CD4-positive, alpha-beta T cell treated with Interleukin-2 at 100 ng/mL for 4 hours (primary cell): ENCODE results near the gene CLIC3.

Source experiments
- DNase-seq: peaks from one replicate; pipeline ENCODE4 v3.0.0-alpha.2; 2020; ENCODE audit warnings: low spot score

CLIC3 gene

DNA sequence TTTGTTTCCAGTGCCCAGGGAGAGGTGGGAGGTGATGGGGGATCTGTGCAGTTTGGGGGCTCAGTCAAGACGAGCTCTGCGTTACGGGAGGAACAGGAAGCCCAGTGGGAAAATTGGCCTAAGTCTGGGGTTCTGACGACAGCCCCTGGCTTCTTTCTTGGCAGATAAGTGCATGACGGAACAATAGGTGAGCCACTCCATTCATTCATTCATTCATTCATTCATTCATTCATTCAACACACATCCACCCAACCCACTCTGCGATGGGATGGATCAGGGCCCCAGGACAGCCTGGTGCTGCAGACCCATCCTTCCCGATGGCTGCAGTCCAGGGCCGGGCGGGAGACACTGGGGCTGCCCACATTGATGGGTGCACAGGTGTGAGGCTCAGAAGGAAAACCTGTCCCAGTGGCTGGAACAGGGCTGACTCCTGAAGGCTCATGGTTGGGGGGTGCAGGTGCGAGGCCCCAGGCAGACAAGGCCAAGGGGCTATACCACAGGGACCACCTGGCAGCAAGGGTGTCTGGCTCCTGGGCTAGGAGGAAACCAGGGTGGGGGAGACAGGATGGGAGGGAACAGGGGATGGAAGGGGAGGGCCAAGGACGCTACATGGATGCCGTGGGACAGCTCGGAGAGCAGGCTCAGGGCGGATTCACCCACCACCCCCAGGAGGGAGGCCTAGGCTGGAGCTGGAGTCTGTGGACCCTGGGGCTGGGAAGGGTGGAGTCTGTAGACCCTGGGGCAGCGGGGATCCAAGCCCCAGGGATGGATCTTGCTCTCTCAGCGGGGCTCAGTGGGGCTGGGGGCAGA, 15.5 kb downstream of the CLIC3 start:
- no peak for DNase-seq

DNA sequence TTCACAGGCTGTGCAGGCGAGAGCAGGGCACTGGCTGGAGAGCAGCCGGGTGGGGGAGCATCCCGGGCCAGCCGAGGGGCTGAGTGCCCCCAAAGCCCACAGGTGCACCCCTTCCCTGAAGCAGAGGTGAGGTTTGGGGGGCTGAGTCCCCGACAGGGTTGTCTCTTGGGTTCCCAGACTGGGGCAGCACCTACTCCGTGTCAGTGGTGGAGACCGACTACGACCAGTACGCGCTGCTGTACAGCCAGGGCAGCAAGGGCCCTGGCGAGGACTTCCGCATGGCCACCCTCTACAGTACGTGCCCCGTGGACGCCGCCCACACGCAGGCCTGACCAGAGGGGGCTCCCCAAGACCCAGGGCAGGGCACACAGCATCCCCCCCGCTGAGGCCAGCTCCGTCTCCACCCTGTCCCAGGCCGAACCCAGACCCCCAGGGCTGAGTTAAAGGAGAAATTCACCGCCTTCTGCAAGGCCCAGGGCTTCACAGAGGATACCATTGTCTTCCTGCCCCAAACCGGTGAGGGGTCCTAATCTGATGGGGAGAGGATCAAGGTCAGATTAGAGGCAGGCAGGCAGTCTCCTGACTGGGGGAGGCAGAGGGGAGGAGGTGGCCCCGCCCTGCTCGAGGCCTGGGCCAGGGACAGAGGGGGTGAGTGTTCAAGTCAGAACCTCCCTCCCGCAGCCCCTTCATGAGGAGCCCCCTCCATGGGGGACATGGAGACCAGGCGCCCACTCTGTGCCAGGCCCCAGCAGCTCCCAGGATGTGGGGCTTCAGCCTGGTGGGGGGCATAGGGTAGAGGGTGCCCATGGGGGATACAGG, 16.4 kb downstream of the CLIC3 start:
- DNase-seq = no peak

DNA sequence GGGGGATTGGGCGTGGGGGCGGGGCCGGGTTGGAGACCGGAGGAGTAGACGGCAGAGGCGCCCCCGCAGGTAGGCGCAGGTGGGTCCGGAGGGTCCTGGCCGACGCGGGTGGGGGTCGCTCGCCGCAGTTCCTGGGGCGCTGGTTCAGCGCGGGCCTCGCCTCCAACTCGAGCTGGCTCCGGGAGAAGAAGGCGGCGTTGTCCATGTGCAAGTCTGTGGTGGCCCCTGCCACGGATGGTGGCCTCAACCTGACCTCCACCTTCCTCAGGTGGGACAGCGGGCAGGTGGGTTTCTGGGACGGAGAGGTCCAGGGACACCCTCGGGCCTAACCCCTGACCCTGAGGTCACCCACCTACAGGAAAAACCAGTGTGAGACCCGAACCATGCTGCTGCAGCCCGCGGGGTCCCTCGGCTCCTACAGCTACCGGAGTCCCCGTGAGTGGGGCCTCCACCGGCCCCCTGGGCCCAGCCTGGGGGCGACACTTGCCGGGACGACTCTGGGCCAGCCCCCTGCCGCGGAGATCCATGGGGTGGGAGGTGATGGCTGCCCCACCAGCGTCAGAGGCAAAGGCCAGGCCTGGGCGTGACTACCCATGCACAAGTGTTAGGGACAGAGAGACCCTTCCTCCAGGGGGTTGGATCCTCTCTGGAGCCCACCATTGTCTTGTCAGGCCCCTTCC, 17.4 kb downstream of the CLIC3 start:
- DNase-seq = no peak

DNA sequence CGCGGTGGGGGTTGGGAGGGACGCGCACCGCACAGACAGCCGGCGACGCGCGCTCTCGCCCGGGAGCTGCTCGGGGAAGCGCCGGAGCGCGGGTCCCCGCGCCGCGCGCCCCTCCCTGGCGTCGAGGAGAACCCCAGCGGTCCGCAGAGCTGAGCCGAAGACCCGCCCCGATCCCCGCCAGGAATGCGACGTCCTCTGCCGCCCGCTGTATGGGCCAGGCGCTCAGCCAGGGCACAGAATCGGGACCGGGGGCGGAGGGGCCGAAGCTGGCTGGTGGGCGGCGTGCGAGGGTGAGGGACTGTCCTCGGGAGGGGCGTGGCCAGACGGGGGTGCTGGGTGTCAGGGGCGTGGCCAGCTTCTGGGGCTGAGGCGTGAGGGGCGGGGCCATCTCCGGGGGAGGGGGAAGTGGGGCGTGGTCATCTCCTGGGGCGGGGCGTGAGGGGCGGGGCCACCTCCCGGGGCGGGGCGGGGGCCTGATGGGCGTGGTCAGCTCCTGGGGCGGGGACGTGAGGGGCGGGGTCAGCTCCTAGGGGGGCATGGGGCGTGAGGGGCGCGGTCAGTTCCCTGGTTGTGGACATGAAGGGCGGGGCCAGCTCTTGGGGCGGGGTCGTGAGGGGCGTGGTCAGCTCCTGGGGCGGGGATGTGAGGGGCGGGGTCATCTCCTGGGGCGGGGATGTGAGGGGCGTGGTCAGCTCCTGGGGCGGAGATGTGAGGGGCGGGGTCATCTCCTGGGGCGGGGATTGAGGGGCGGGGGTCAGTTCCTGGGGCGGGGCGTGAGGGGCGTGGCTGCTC, 18.1 kb downstream of the CLIC3 start:
- peak; percentile 54 for DNase-seq

DNA sequence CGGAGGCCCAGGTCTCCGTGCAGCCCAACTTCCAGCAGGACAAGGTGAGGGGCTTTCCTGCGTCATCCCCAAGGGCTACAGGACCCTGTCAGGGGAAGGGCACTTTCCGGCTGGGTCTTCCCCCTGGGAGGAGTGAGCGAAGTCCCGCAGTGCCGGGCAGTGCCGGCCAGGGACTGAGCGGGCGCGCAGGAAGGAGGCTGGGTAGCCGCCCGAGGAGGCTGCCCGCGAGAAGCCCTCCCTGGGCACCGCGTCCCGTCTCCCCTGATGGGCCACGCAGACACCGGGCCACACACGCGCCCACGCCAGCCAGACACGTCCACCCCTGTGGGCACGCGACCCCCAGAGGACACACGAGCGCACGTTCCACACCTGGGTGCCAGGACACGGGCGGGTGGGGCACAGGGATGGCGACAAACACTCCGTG, 18.7 kb downstream of the CLIC3 start:
- DNase-seq = no peak

DNA sequence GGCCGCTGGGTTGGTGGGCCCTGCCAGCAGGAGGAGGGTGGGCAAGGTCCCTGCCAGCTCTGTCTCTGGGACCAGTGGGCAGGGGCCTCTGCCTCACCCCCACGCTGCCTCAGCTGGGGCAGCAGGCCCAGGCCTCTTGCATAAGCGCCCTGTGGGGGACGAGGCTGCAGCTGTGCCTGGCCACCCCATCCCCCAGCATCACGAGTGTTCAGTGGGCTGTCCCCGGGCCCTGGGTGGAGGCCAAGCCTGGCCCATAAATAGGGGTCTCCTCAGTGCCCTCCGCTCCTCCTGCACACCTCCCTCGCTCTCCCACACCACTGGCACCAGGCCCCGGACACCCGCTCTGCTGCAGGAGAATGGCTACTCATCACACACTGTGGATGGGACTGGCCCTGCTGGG, 19.1 kb downstream of the CLIC3 start, which contains the start of gene PTGDS:
Gene PTGDS (plus strand): TSS at position 282 of the 400 bp plus-strand sequence. CDS start 75 bp downstream, at position 357.
- no peak for DNase-seq

DNA sequence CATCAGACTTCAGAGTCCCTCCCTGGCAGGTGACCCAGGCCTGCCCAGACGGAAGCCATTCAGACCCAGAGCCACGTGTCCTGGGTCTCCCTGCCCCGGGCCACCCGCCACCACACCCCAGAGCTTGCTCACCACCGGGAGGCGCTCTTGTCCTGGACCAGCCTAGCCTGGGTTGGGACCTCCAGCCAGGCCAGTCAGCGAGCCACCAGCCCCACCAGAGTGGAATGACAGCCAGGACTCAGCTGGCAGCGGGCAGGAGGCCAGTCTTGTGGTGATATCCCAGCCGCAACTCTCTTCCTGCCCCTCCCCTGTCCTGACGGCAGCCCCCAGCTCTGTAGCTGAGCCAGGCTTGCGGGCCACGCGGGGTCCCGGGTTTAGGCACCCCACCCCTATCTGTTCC, 20.7 kb downstream of the CLIC3 start:
- DNase-seq = peak; percentile 33

DNA sequence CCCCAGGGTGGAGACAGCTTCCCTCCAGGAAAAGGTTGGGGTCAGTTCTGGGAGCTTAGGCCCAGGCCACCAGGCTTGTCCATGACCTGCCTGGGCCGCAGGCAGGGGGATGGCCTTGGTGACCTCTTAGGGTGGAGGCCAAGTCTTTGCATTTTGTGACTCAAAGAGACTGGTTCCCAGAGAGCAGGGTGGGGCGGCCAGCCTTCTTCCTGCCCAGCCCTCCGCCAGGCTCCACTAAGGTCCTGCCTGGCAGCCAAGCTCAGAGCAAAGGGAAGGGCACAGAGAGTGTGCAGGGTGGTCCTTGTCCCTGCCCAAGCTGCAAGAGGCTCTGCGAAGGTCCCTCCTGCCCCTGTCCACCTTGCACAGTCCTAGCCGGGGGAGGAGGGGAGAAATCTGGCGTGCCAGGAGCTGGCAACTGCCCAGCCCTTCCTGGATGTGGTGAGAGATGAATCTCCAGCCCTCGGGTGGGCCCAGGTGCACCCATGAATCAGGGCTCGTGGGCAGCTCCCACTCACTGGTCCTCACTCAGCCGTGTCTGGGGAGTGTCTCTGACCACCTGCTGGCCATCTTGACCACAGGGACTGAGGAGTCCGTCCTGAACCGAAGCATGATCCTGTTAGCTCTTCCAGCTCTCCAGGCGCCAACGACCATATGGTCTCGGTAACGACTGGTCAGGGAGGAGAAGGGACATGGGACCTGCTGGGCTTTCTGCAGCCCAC, 21.4 kb downstream of the CLIC3 start:
- peak; percentile 36 for DNase-seq

DNA sequence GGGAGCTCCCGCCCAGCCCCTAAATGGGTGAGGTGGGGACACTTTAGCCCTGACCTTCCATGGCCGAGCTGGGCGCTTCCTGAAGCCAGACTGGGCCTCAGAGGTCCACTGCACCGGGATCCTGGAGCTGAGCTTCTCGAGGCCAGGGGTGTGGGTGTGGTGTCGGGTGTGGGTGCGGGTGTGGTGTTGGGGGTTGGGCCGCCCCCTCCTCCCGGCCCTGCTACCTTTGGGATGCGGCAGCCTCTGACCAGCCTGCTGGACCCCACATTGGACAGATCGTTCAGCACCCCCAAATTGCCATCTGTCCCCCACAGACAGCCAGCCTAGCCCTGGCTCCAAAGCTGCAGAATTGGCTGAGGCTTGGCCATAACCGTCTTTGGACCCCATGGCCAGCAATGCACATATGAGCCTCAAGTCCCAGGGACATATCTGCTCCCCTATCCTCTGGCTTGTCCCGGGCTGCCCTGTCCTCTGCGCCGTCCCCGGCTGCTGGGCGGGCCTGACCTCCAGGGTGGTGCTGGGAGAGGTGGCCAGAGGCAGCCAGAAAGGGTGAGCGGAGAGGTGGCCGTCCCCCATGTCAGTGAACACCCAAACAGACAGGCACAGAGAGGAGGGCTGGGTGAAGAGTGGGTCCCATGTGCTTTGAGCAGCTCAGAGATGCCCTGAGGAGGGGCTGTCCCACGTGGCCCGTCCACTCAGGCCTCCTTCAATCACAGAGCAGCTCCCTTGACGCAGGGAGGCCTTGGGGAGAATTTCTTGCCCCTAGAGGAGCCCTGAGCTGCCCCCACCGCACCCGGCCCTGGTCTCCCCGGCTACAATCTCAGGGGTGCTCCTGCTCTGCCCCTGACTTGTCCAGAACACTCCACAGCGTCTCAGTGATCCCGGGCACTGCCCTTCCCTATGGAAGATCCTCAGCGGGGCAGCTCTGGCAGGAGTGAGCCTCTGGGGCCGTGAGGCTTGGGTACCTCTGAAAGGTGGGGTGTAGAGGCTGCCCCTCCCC, 22.4 kb downstream of the CLIC3 start:
- DNase-seq = no peak

DNA sequence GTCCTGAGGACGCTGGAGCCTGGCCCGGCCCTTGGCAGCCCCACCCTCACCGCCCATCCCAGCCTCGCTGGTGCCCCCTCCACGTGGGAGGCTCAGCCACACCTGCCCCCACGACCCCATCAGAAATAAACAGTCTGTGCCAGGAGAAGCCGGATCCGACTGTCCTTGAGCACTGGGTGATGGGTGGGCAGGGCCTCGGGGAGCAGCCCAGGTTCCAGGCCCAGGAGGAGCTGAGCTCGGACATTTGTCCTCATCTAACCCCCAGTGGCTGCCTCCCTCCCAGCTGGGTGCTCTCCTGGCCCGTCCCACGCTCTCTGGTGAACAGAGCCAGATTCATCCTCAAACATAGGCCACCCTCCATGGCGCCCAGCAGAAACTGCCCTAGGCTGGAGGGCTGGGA, 23.6 kb downstream of the CLIC3 start:
- DNase-seq = no peak

DNA sequence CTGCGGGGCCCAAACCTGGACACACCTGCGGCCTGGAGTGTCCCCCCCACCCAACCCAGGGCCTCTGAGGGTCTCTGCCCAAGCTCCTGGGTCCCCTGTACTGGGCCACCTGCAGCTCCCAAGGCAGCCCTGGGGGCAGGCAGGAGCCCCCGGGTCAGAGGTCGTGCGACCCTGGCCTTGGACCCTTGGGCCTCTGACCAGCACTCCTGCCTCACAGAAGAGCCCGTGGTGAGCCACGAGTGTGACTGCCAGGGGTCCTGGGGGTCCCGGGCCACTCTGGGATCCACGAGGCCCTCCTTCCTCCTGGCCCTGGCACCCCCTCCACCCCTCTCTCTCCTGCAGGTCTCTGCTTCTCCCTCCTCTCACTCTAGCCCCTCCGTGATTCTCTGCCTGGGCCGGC, 24.0 kb downstream of the CLIC3 start:
- no peak for DNase-seq

DNA sequence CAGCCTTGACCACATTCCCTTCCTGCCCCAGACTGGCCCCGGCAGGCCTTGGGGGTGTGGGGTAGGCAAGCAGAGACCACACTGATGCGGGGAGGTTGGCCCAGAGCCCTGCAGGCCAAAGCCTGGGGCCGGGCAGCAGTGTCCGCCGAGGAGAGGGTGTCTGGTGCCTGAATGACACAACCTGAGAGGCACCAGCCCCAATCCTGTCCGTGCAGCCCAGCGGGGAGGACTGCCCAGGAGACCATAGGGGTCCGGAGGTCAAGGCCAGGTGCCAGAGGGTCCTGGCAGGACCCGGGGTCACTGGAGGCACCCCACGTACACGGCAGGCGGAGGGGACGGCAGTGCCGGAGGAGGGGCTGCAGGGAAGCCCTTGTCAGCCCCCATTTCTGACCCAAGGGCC, 24.6 kb downstream of the CLIC3 start:
- DNase-seq = no peak

DNA sequence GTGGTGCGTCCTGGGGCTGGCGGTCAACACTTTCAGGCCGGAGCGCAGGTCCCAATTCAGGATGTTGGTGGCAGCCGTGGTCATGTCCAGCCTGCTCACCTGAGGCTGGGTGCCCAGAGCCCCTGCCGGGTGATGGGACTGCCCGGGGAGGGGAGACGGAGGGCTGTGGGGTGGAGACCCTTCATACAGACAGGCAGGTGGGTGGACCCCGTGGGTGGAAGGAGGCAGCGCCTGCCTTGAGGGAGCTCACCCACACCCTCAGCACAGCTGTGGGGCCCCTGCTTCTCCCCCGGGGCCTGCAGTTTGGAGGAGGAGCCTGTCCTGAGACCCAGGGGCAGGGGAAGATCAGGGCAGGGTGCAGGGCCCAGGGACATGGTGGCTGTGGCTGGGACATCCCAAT, 26.0 kb downstream of the CLIC3 start:
- no peak for DNase-seq

DNA sequence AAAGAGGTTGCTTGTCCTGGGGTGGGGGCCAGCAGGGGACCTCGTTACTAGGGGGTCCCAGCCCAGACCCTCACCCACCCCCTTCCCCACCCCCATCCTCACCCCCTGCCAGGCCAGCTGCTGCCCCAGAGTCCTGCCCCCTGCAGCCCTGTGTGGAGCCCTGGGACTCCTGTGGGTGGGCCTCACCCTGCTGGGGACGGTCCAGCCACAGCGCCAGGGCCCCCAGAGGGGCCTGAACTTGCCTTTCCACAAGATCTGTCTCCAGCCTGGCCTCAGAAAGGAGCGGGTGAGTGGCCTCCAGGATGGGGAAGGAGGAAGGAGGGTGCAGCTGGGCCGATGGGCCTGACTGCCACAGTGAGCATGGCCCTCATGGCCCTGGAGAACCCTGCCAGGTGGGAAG, 26.6 kb downstream of the CLIC3 start:
- no peak for DNase-seq

DNA sequence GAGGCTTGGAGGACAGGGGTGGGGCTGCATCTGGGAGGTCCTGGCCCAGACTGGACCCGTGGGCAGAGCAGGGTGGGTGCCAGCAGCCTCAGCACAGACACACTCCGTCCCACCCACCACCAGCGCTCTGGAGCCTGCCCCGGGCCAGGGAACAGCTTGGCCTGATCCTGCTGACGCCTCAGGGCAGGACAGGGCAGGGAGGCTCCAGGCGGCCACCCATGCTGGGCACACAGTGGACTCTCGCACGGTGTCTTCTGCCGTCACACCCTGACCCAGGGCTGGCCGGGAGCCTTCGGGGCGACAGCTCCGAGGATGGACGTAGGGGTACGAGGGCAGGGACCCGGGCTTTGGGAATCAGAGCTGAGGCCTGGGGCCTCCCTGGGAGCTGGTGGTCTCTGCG, 27.2 kb downstream of the CLIC3 start:
- no peak for DNase-seq

DNA sequence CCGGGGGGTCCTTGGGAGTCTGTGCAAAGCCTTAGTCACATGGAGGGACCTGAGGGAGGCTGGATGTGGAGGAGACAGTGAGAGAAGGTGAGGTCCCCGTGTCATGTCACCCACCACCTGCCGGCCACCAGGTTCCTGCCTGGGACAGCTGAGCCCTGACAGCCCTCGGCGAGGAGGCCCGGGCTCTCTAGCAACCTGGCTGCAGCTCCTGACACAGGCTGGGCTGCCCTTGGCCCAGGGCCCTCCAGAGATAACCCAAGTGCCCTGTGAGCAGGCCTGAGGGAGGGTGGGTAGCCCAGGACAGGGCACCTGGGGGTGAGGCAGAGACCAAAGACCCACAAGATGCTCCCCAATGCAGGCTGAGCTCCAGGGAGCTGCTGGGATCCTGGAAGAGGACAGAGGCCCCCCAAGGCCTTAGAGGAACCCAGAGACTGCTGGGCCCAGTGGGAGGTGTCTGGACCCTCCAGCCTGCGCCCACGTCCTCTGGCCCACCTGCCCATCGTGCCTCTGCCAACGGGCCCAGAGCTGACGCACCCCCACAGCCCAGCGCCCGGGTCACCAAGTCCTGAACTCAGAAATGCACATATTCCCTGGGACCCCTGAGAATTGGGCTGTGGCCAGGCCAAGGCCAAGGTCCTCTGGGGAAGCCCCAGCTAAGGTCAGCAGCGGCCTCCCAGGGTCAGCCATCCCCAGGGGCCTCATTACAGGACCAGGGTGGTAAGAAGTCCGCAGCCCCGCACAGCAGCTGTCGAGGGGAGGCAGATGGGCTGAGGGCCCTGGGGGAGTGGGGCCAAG, 27.8 kb downstream of the CLIC3 start:
- DNase-seq = no peak

DNA sequence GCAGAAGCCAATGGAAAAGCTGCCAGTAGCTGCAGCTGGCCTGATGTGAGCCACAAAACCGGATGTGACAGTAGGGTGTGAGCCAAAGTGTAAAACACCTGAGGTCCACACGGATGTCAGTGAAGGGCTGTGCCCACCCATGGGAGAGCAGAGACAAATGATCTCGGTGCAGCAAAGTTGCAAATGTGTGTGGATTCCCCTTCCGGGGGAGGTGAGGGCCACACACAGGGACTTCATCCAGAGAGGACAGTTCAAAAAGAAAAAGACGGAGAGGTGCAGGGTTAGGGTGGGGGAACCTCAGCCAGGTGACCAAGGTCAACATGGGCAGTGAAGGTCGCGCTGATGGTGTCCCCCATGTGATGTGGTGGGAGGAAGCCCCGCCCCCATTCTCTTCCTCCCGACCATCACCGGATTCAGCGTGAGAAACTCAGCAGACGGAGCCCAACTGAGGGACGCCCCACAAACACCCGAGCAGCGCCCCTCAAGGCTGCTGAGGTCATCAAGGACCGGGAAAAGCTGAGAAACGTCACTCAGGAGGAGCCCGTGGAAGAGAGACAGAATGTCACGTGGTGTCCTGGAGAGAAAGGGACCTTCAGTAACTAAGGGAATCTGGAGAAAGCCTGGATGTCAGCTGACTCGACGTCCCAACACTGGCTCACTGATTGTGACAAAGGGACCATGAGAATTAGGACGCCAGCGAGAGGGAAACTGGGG, 30.4 kb downstream of the CLIC3 start:
- DNase-seq = peak; percentile 51

DNA sequence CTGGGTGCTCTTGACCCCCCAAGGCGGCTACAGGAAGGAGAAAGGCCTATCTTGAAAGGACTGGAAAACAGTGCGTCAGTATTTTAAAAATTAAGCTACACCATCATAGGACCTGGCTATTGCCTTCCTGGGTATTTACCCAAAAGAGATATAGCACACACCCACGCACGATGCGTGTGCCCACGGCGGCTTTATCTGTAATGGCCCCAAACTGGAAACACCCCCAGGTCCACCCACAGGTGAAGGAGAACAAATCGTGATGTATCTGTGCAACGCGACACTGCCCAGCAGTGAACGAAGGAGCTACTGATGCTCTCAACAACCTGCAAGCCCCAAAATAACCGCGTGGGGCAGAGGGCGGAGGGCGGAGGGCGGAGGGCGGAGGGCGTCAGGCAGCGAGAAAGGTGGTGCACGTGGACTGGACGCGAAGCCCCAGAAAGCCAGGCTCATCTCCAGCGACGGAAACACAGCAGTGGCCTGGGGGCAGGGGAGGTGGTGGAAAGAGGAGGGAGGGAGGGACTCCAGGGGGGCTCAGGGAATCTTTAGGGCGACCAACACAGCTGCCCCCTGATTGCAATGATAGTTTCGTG, 31.4 kb downstream of the CLIC3 start:
- no peak for DNase-seq
